ENCODE measurements around the gene GSN.

GSN gene

DNA sequence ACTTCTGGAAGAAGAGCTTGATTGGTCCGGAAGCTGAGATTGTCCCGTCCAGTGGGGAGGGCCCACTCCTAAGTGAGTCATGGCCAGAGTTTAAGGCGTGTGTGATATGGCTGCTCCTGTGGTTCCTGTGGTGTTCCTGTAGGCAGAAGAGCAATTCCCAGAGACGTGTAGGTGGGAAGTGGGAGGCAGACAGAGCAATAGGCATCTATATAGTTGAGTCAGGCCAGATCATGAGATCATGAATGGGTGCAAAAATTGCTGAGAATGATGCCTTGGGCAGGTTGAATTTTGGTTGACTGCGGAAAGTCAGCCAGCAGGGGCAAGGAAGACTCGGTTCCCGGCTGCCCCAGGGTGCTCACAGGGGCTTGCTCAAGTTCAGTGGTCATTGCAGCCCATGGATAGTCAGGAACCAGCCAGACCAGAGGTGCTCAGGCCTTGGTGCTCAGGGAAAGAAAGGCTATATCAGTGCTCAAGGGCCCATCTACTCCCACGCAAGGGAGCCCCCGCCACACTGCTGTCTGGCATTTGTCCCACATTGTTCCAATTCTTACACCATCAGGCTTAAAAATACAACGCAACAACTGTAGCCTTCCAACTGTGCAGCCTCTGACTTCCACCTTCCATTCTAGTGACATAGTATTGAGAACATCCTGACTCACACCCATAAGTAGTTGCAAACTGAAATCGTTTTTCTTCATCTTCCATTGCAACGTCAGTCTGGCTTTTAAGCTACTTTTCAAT lies 21.0 kb upstream of the GSN start:
- no peak for DNase-seq

- no peak for DNase-seq
Observed at GRCh38 chr9:121249563-121249962, 18.4 kb upstream of the GSN start.

DNA sequence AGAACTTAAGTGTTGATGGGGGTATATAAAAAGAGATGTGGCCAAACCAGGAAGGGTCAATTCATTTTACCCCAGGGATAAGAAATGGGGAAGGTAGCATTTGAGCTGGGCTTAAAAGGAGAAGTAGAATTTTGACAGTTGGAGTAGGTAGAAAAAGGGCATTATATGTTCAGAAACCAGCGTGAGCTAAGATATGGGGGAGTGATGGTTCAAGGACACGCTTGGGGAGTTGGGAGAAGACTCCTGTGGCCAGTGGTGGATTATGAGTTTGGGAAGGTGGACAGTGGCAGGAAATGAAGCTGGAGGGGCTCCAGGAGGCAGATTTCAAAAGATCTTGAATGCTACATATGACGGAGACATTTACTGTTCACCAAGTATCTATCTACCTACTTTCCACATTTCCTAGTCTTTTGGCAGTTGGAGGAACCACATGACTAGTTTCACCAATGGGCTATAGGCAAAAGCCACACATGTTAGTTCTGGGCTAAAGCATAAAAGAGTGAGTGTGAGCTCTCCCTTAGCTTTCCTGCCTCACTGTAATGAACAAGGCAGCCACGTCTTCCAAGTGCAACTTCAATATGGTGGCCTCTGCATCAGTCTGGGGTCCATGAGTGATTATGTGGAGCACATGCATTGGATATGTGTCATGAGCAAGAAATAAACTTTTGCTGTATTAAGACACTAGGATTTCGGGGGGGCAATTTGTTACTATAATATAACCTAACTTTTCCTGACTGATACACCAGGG lies 15.7 kb upstream of the GSN start:
- no peak for DNase-seq

DNA sequence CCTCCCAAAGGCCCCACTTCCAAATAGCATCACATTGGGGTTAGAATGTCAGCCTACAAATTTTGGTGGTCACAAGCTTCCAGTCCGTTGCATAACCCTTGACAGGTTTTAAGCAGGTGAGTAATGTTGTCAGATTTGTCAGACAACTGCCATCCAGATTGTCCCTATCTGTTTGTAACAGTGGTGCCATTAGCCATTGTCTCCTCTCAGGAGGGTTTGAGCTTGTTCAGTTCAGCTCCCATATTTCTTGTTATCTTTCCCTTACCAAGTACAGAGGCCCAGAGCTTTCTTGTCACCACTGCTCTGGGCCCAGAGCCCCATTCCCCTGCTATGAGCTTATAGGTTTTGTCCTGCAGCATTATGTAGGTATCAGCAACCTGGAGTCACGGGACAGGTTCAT lies 14.8 kb upstream of the GSN start:
- no peak for DNase-seq

GRCh38 chr9:121253821-121254501 lies 14.0 kb upstream of the GSN start:
- no peak for DNase-seq

DNA sequence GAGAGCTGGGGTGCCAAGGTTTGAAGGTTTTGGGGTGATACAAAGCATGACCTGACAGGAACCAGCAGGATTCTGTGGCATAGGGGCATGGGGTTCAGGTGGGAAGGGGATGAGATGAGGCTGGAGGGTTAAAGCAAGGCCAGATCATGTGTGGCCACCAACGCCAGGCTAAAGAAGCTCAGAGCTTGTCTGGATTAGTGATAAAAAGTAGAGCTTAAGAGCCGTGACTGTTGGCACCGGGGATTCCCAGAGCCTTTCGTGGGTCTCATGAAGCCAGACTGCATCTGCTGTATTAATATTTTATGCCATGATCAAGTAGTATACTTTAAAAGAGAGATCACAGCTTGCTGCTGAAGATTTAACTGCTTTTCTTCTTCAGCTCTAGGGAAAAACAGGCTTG lies 8.5 kb upstream of the GSN start:
- no peak for DNase-seq

DNA sequence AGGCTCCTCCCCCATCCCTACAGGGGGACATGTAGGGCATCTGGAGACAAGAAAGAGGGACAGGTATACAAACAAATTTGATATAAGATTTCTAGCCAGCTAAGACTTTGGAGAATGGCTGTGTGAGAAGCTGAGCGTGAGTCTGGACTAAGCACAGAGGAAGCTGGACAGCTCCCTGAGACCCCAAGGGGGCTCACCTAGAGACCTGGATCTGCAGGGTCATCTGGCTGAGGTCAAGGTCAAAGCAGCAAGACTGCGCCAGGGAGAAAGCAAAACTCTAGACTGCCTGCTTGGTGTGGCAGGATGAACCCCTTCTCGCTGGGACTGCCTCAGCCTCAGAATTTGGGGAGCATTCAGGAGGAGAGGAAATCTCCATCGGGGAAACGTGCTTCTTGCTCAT lies 8.0 kb upstream of the GSN start:
- no peak for DNase-seq

- no peak for DNase-seq
Observed at GRCh38 chr9:121260457-121261106, 7.4 kb upstream of the GSN start.

GRCh38 chr9:121261107-121261460 lies 6.9 kb upstream of the GSN start:
- no peak for DNase-seq

- DNase-seq: no peak
Observed at GRCh38 chr9:121261755-121262154, 6.2 kb upstream of the GSN start.

DNA sequence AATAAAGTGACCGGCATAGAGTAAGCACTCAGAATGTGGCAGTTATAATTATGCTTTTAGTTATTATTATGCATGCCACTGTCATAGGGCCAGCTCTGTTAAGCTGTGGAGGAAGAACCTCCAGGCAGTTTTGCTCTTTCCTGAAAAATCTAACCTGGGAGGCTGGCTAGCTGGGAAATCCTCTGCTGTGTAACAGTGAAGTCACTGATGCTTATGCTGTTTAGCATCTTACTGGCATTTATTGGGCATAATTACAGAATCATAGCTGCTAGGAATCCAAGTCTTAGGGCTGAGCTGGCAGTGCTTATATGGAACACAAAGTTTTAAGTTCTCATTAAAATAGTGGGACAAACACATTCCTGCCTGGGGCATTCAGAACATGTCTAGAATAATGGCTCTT lies 5.5 kb upstream of the GSN start:
- DNase-seq: no peak

GRCh38 chr9:121262953-121263352 lies 5.0 kb upstream of the GSN start:
- DNase-seq: no peak

GRCh38 chr9:121266356-121266755 lies 1.6 kb upstream of the GSN start:
- DNase-seq: no peak

- no peak for DNase-seq
Observed at GRCh38 chr9:121266906-121267650, 884 bp upstream of the GSN start.

- no peak for DNase-seq
Observed at GRCh38 chr9:121268598-121268850, 562 bp downstream of the GSN start.

GRCh38 chr9:121268851-121269641 lies 1.1 kb downstream of the GSN start:
- DNase-seq: no peak

DNA sequence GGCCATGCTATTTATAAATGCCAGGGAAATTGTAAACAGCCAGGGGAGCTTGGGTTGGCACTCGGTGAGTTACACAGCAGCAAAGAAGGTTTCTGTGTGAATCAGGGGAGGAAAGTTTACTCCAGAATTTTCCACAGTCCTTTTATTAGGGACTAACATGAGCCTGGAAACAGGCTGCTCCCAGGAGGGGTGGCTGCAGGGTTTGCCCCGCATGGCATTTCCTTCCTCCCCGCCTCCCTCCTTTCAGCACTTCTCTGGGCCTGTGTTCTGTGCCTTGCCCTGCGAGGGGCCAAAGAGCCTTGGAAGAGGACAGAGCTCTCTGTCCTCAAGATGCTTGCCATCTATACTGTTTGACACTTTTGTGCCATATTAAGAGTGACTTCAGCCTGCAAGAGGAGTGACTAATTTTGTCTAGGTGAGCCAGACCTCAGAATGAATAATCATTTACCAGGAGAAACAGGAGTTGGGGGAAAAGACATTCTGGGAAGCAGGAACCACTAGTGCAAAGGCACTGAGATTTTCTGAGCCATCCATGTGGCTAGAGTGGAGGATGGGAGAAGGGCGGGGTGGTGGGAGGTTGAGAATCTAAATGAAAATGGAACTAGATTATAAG lies 1.8 kb downstream of the GSN start:
- DNase-seq: no peak

GRCh38 chr9:121271368-121272341 lies 3.7 kb downstream of the GSN start:
- DNase-seq: no peak

DNA sequence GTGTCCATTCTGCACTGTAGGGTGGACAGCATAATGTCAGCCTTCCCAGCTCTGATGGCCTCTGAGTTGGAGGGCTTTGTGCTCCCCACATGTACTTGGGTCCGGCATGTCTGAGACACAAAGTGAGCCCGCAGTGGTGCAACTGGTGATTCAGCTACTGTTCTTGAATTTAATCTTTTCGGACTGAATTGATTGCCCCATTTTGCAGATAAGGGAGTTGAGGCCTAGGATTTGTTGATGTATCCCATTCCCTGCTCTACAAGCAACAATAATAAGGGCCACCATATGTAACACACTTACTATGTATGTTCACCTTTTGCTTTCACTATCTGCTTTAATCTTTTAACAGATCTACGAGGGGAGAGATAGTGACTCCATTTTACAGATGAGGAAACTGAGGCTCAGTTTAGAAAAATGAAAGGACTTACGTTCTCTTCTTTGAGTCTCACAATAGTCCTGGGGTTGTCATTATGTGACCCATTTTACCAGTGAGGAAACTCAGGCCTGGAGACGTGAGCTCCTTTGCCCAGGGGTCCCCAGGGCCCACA lies 4.5 kb downstream of the GSN start:
- no peak for DNase-seq

- no peak for DNase-seq
Observed at GRCh38 chr9:121273064-121273775, 5.3 kb downstream of the GSN start.
